T-helper 1 cell treated with Interleukin-12 subunit alpha and Interleukin-12 subunit beta and Interleukin-4 antibody, amounts not matched to agents 30 ng/mL and 1 ng/mL, for 36 hours (primary cell): ENCODE results near the gene KRT14. TPM values are rescaled to one million over a fixed set of nuclear protein-coding genes. Genes with fewer than 3 reads are reported as not detected.

Experiments
- total RNA-seq: library from RNA; stranded (reverse); gene quantifications from 2 replicates; pipeline ENCODE4 v1.2.3, GENCODE V29; 2022

KRT14 gene
- total RNA-seq, 1 donor from 2014 or later = not detected

Other genes starting within 250 kb of the KRT14 start
- not detected in 2 replicates for gene KRT33A, start 236.1 kb downstream of the KRT14 start, total RNA-seq
- not detected in 2 replicates for gene KRT33B, start 217.1 kb downstream of the KRT14 start, total RNA-seq
- gene KRT34, start 204.6 kb downstream of the KRT14 start, total RNA-seq = not detected in 2 replicates
- gene KRT31, start 189.3 kb downstream of the KRT14 start, total RNA-seq = not detected in 2 replicates
- gene KRT37, start 162.3 kb downstream of the KRT14 start, total RNA-seq = not detected in 2 replicates
- gene KRT38, start 145.9 kb downstream of the KRT14 start, total RNA-seq = not detected in 2 replicates
- gene KRT32, start 119.5 kb downstream of the KRT14 start, total RNA-seq = not detected in 2 replicates
- not detected in 2 replicates for gene KRT35, start 105.7 kb downstream of the KRT14 start, total RNA-seq
- gene KRT36, start 97.0 kb downstream of the KRT14 start, total RNA-seq = not detected in 2 replicates
- gene KRT13, start 81.3 kb downstream of the KRT14 start, total RNA-seq = not detected in 2 replicates
- not detected in 2 replicates for gene KRT15, start 68.0 kb downstream of the KRT14 start, total RNA-seq
- gene KRT19, start 58.6 kb downstream of the KRT14 start, total RNA-seq = not detected in 2 replicates
- gene KRT9, start 14.8 kb downstream of the KRT14 start, total RNA-seq = not detected in 2 replicates
- gene KRT16, start 25.9 kb upstream of the KRT14 start, total RNA-seq = not detected in 2 replicates
- gene KRT17, start 37.7 kb upstream of the KRT14 start, total RNA-seq = 0.54 and 0.59 TPM in 2 replicates
- gene EIF1, start 102.0 kb upstream of the KRT14 start, total RNA-seq = 833 and 842 TPM in 2 replicates
- not detected in 2 replicates for gene GAST, start 125.4 kb upstream of the KRT14 start, total RNA-seq
- gene HAP1, start 147.7 kb upstream of the KRT14 start, total RNA-seq = 0.05 TPM in 2 replicates
- 0.10 and 0.20 TPM in 2 replicates for gene JUP, start 199.8 kb upstream of the KRT14 start, total RNA-seq
- 3.4 TPM in 2 replicates for gene P3H4, start 225.1 kb upstream of the KRT14 start, total RNA-seq
- gene FKBP10, start 226.1 kb upstream of the KRT14 start, total RNA-seq = 0.51 TPM in 1 of 2 replicates, not detected in the other
- 24.3 and 24.9 TPM in 2 replicates for gene NT5C3B, start 249.3 kb upstream of the KRT14 start, total RNA-seq